HepG2 (cell line): ENCODE measurements around the gene IGFBP5. TPM values are rescaled to one million over a fixed set of nuclear protein-coding genes. Genes with fewer than 3 reads are reported as not detected.
A peak's percentile ranks its signal among the peaks of the same experiment; 100 is the strongest.

ENCODE experiments used
- ATAC-seq: fragments of 200-7000 bp; cut with Tn5 transposase; 3 replicates; pipeline ENCODE4 v1.9.1; 2020; ENCODE audit warnings: mild to moderate bottlenecking, moderate library complexity
- BruUV-seq: library from RNA; stranded (reverse); fragments of 400-500 nt; replicated peaks from 2 replicates; lab custom pipeline; 2021; lab: Mats Ljungman, UMichigan
- CTCF ChIA-PET: fragments of 300-600 bp; formaldehyde crosslinking; extraction: SDS; loops from one replicate; lab custom pipeline; 2021; ENCODE audit warnings: low total read pairs, inconsistent platforms, low intra/inter-chr PET ratio; lab: Yijun Ruan, JAX
- POLR2A ChIA-PET: fragments of 350-600 bp; sonication (Branson Sonifier 250); formaldehyde crosslinking; loops from one replicate; lab custom pipeline; 2020; ENCODE audit warnings: antibody characterized with exemption, inconsistent platforms; lab: Yijun Ruan, JAX
- DNase-seq: peaks from one replicate; pipeline ENCODE4 v3.0.0-alpha.2; 2015; ENCODE audit warnings: low spot score
- FAIRE-seq: peaks from 3 replicates; lab custom pipeline; 2011; peaks lifted over from hg19 to GRCh38; lab: Jason Lieb, UNC
- H2AFZ ChIP-seq: one replicate; pipeline ENCODE4 v1.6.1; 2011; ENCODE audit warnings: low read length, inconsistent platforms
- H3K27ac ChIP-seq: fragments of 300-600 bp; 3 replicates; pipeline ENCODE4 v1.8.0; 2011; ENCODE audit warnings: mixed run types, mild to moderate bottlenecking, mixed read lengths, low read length, inconsistent platforms; ENCODE audit not compliant: insufficient read depth; ENCODE audit errors: extremely low read length
- H3K27me3 ChIP-seq, 2 experiments: fragments of 200-600 bp in 1 of 2; 2 replicates in 1 of 2; 3 replicates in 1 of 2; pipeline versions ENCODE4 v1.6.0 to v1.8.0; 2011; ENCODE audit warnings: low read length in 2 of 2, mild to moderate bottlenecking in 2 of 2, moderate library complexity in 2 of 2, inconsistent platforms in 1 of 2; ENCODE audit not compliant: insufficient read depth in 2 of 2, control insufficient read depth in 1 of 2
- H3K36me3 ChIP-seq, 2 experiments: fragments of 200-600 bp in 1 of 2; replicated peaks in 1 of 2; 2 replicates in 1 of 2; 3 replicates in 1 of 2; pipeline versions ENCODE4 v1.5.1 to v1.8.0; 2011; ENCODE audit warnings: low read length in 2 of 2, inconsistent platforms in 1 of 2; ENCODE audit not compliant: insufficient read depth in 2 of 2, control insufficient read depth in 1 of 2
- H3K4me1 ChIP-seq: 2 replicates; pipeline ENCODE4 v1.5.1; 2012; ENCODE audit warnings: low read length, inconsistent platforms; ENCODE audit not compliant: insufficient read depth
- H3K4me2 ChIP-seq: 2 replicates; pipeline ENCODE4 v1.6.0; 2011; ENCODE audit warnings: low read depth, low read length, inconsistent platforms
- H3K4me3 ChIP-seq, 3 experiments: fragments of 200-600 bp in 1 of 3; sonication (generic), shearing (Covaris generic) in 1 of 3; replicated peaks in 1 of 3; 2 replicates each; pipeline ENCODE4 v1.5.1; 2011 to 2016; ENCODE audit warnings: low read length in 3 of 3, inconsistent platforms in 2 of 3, low read depth in 2 of 3, mild to moderate bottlenecking in 2 of 3, control low read depth in 1 of 3, mixed read lengths in 1 of 3; ENCODE audit not compliant: insufficient read depth in 1 of 3
- H3K79me2 ChIP-seq: one replicate; pipeline ENCODE4 v1.6.1; 2011; ENCODE audit warnings: low read length, inconsistent platforms; ENCODE audit not compliant: insufficient read depth
- H3K9ac ChIP-seq: 2 replicates; pipeline ENCODE4 v1.6.0; 2011; ENCODE audit warnings: mild to moderate bottlenecking, low read depth, low read length, inconsistent platforms; ENCODE audit not compliant: insufficient read depth
- H3K9me3 ChIP-seq: 2 replicates; pipeline ENCODE4 v1.5.1; 2012; ENCODE audit warnings: mild to moderate bottlenecking, low read length
- H4K20me1 ChIP-seq: 2 replicates; pipeline ENCODE4 v1.6.0; 2011; ENCODE audit warnings: inconsistent platforms, mild to moderate bottlenecking, low read length, moderate library complexity; ENCODE audit not compliant: insufficient read depth
- ZNF564 ChIP-seq: sonication (generic); formaldehyde crosslinking; IDR thresholded peaks from 2 replicates; pipeline ENCODE4 v1.8.1; 2023; ENCODE audit warnings: mild to moderate bottlenecking, missing genetic modification reagents
- ZNF687 ChIP-seq: sonication (generic); formaldehyde crosslinking; IDR thresholded peaks from 2 replicates; pipeline ENCODE4 v1.5.1; 2020; ENCODE audit warnings: mild to moderate bottlenecking, missing genetic modification reagents, moderate library complexity
- WGBS: methylation state at CpG from one replicate; pipeline ENCODE4 v1.1.6; 2017; ENCODE audit warnings: low lambda C conversion rate; 5-methylcytosine and 5-hydroxymethylcytosine counted together
- in situ Hi-C: cut with HindIII; loops from 2 replicates; pipeline ENCODE4 v1.10.0; 2017; ENCODE audit warnings: low pct_unique_long_range_greater_than_20kb; ENCODE audit not compliant: extremely low pct_ligation_motif_present
- intact Hi-C: fragments of 100-400 bp; cut with micrococcal nuclease; formaldehyde crosslinking; loops from one replicate; pipeline ENCODE4 v1.10.0; 2022; ENCODE audit not compliant: unreplicated experiment
- polyA plus RNA-seq, 8 experiments: library from polyadenylated mRNA; depleted of rRNA in 3 of 8; stranded (reverse) in 7 of 8; unstranded in 1 of 8; fragments of >200 nt; fragmentation: Illumina TruSeq in 4 of 8; extraction: Trizol in 4 of 8; gene quantifications; 2 replicates each; pipeline versions ENCODE4 v1.2.1 to v1.2.3, GENCODE V29; 2011 to 2016; ENCODE audit warnings: low read depth in 4 of 8, missing spikeins in 1 of 8, mixed read lengths in 1 of 8; ENCODE audit not compliant: insufficient read depth in 1 of 8
- total RNA-seq, 5 experiments: library from RNA; depleted of rRNA; stranded (reverse); fragments of >200 nt; fragmentation: Illumina TruSeq; extraction: Trizol; gene quantifications; 2 replicates each; pipeline ENCODE4 v1.2.3, GENCODE V29; 2016; ENCODE audit warnings: low read depth in 1 of 5

Gene IGFBP5
- total and polyA plus RNA-seq, 2 of the 13 experiments (the other 11 are each of a cell fraction or from before 2014, with no cell fraction given), result 0.15 TPM; not detected in 1

- in situ Hi-C loops (no loop called here), intact Hi-C loops (no loop called here)
- H2AFZ ChIP-seq, result no peak overlapping the region
- TF ChIP-seq ZNF564 (CRISPR knock-in tag), result no peak
- TF ChIP-seq ZNF687 (CRISPR knock-in tag), result 0 out of 2 replicates have a peak, but pooled peaks have one; percentile 16
- H3K36me3 ChIP-seq, result no peaks in the 10 kb centered on the region
- no peaks in the 10 kb centered on the region for H4K20me1 ChIP-seq
- peaks cover 19% of the 10 kb centered on the region for H3K4me1 ChIP-seq
- ATAC-seq, result no peak
- CTCF ChIA-PET, result no interaction called here
- no peak for DNase-seq
- no peak for FAIRE-seq
- H3K4me3 ChIP-seq, result no peak overlapping the region
- BruUV-seq, result no TSS peak
- H3K9me3 ChIP-seq, result no peaks in the 10 kb centered on the region
- no peak overlapping the region for H3K4me2 ChIP-seq
- 7% methylated on average over 4 of the region's 4 CpGs for WGBS
- H3K79me2 ChIP-seq, result no peaks in the 10 kb centered on the region
- no peak overlapping the region for H3K9ac ChIP-seq
- H3K27ac ChIP-seq, result no peak overlapping the region
- POLR2A ChIA-PET, result no interaction called here
- H3K27me3 ChIP-seq, result peaks cover 2 to 26% of the 10 kb centered on the region in 2 experiments; a peak in 3 of 5 replicates
Measured at GRCh38 chr2:216622526-216622925, 72.8 kb downstream of the IGFBP5 start.

Other genes with a start within 250 kb of the IGFBP5 start
- gene RPL37A, start 196.7 kb downstream of the IGFBP5 start, total RNA-seq (2016; rRNA removed; fragmentation: Illumina TruSeq; extraction: Trizol), result 6,902 and 7,071 TPM in 2 replicates
- gene RPL37A, start 196.7 kb downstream of the IGFBP5 start, polyA plus RNA-seq (2011; rRNA removed), result 7,317 and 7,910 TPM in 2 replicates
- gene IGFBP2, start 62.1 kb downstream of the IGFBP5 start, total RNA-seq (2016; rRNA removed; fragmentation: Illumina TruSeq; extraction: Trizol), result 0.45 and 2.0 TPM in 2 replicates
- gene IGFBP2, start 62.1 kb downstream of the IGFBP5 start, polyA plus RNA-seq (2011; rRNA removed), result 5.8 and 11.4 TPM in 2 replicates
- not detected in 2 replicates for gene TNP1, start 164.5 kb upstream of the IGFBP5 start, total RNA-seq (2016; rRNA removed; fragmentation: Illumina TruSeq; extraction: Trizol)
- gene TNP1, start 164.5 kb upstream of the IGFBP5 start, polyA plus RNA-seq (2011; rRNA removed), result not detected in 2 replicates